HG03045 (cell line): ENCODE data around the gene IFIT5.
A peak's percentile ranks its signal among the peaks of the same experiment; 100 is the strongest.
"Not testable (repeated sequence)": the region's sequence is repeated elsewhere in the genome, so short reads cannot be mapped to it uniquely, and the experiment has no call there.

Experiments
- ATAC-seq: cut with Tn5 transposase; IDR thresholded peaks from one replicate; pipeline ENCODE4 v1.9.1; 2021; ENCODE audit warnings: mild to moderate bottlenecking, moderate library complexity; ENCODE audit not compliant: unreplicated experiment

Gene IFIT5

GRCh38 chr10:89392974-89393373 is 21.4 kb upstream of the IFIT5 start:
- ATAC-seq: no peak

- no peak for ATAC-seq
Observed at GRCh38 chr10:89393898-89394297, 20.5 kb upstream of the IFIT5 start.

GRCh38 chr10:89395141-89395540 is 19.2 kb upstream of the IFIT5 start:
- ATAC-seq: no peak

- no peak for ATAC-seq
Observed at GRCh38 chr10:89398003-89398749, 16.2 kb upstream of the IFIT5 start.

- no peak for ATAC-seq
Observed at GRCh38 chr10:89399956-89400355, 14.4 kb upstream of the IFIT5 start.

GRCh38 chr10:89403043-89403442 is 11.3 kb upstream of the IFIT5 start:
- ATAC-seq: no peak

- no peak for ATAC-seq
Observed at GRCh38 chr10:89404104-89405047, 10.0 kb upstream of the IFIT5 start.

GRCh38 chr10:89406178-89406577 is 8.2 kb upstream of the IFIT5 start:
- ATAC-seq: not testable (repeated sequence)

- not testable (repeated sequence) for ATAC-seq
Observed at GRCh38 chr10:89407792-89408191, 6.6 kb upstream of the IFIT5 start.

- not testable (repeated sequence) for ATAC-seq
Observed at GRCh38 chr10:89409282-89409681, 5.1 kb upstream of the IFIT5 start.

GRCh38 chr10:89410551-89410950 is 3.8 kb upstream of the IFIT5 start:
- ATAC-seq: not testable (repeated sequence)

GRCh38 chr10:89411135-89411534 is 3.2 kb upstream of the IFIT5 start:
- ATAC-seq: not testable (repeated sequence)

- not testable (repeated sequence) for ATAC-seq
Observed at GRCh38 chr10:89412276-89412675, 2.1 kb upstream of the IFIT5 start.

- no peak for ATAC-seq
Observed at GRCh38 chr10:89413398-89413912, 913 bp upstream of the IFIT5 start.

- ATAC-seq: peak; percentile 40
Observed at GRCh38 chr10:89414879-89415821, 782 bp downstream of the IFIT5 start.

GRCh38 chr10:89416465-89416864 is 2.1 kb downstream of the IFIT5 start:
- ATAC-seq: no peak

GRCh38 chr10:89419548-89419947 is 5.2 kb downstream of the IFIT5 start:
- no peak for ATAC-seq

- no peak for ATAC-seq
Observed at GRCh38 chr10:89421018-89421476, 6.7 kb downstream of the IFIT5 start.

GRCh38 chr10:89425000-89425399 is 10.6 kb downstream of the IFIT5 start:
- no peak for ATAC-seq

- ATAC-seq: no peak
Observed at GRCh38 chr10:89426230-89426868, 12.0 kb downstream of the IFIT5 start.
